OCI-LY1 (cell line): ENCODE measurements around the gene SFRP2.

Experiments
- H2AFZ ChIP-seq: fragments of 200-600 bp; sonication (generic), shearing (Covaris generic); 2 replicates; pipeline ENCODE4 v1.6.0; 2014; ENCODE audit warnings: antibody characterized with exemption, mild to moderate bottlenecking, low read length
- H3F3A ChIP-seq: fragments of 200-600 bp; sonication (generic), shearing (Covaris generic); 2 replicates; pipeline ENCODE4 v1.6.0; 2014; ENCODE audit warnings: mild to moderate bottlenecking, antibody characterized with exemption, low read length, moderate library complexity; ENCODE audit not compliant: insufficient read depth
- H3K27ac ChIP-seq: fragments of 200-600 bp; sonication (generic); 2 replicates; pipeline ENCODE4 v1.5.1; 2014; ENCODE audit warnings: low read length, mixed run types, mild to moderate bottlenecking, low read depth; ENCODE audit not compliant: poor library complexity, severe bottlenecking
- H3K27me3 ChIP-seq: fragments of 200-600 bp; sonication (generic); 2 replicates; pipeline ENCODE4 v1.6.0; 2014; ENCODE audit warnings: antibody characterized with exemption, mild to moderate bottlenecking, low read length, moderate library complexity; ENCODE audit not compliant: insufficient read depth
- H3K36me3 ChIP-seq: fragments of 200-600 bp; sonication (generic); 2 replicates; pipeline ENCODE4 v1.6.1; 2014; ENCODE audit warnings: mild to moderate bottlenecking, antibody characterized with exemption, low read length, moderate library complexity, mixed read lengths; ENCODE audit not compliant: insufficient read depth
- H3K4me1 ChIP-seq: fragments of 200-600 bp; sonication (generic); 2 replicates; pipeline ENCODE4 v1.5.1; 2014; ENCODE audit warnings: mild to moderate bottlenecking, low read length, moderate library complexity; ENCODE audit not compliant: insufficient read depth, severe bottlenecking
- H3K4me2 ChIP-seq: fragments of 200-600 bp; sonication (generic), shearing (Covaris generic); 2 replicates; pipeline ENCODE4 v1.6.1; 2014; ENCODE audit warnings: low read length
- H3K4me3 ChIP-seq: fragments of 200-600 bp; sonication (generic); 2 replicates; pipeline ENCODE4 v1.5.1; 2014; ENCODE audit warnings: low read length, low read depth, mild to moderate bottlenecking, mixed read lengths; ENCODE audit not compliant: poor library complexity, severe bottlenecking
- H3K79me2 ChIP-seq: fragments of 200-600 bp; shearing (Covaris generic); 2 replicates; pipeline ENCODE4 v1.6.1; 2016; ENCODE audit warnings: mixed run types, low read length, mixed read lengths; ENCODE audit not compliant: insufficient read depth
- H3K9ac ChIP-seq: fragments of 200-600 bp; sonication (generic), shearing (Covaris generic); 2 replicates; pipeline ENCODE4 v1.6.1; 2014; ENCODE audit warnings: mild to moderate bottlenecking, low read length, mixed read lengths
- H3K9me2 ChIP-seq: fragments of 200-600 bp; sonication (generic), shearing (Covaris generic); 2 replicates; pipeline ENCODE4 v1.6.1; 2014; ENCODE audit warnings: low read depth, mild to moderate bottlenecking, low read length, mixed read lengths
- H3K9me3 ChIP-seq: fragments of 200-600 bp; shearing (Covaris generic); 2 replicates; pipeline ENCODE4 v1.6.1; 2014; ENCODE audit warnings: low read length, mixed read lengths
- H4K20me1 ChIP-seq: fragments of 200-600 bp; sonication (generic), shearing (Covaris generic); 2 replicates; pipeline ENCODE4 v1.6.0; 2016; ENCODE audit warnings: mild to moderate bottlenecking, low read length; ENCODE audit not compliant: insufficient read depth
- EZH2 ChIP-seq: fragments of 200-600 bp; sonication (generic), shearing (Covaris generic); IDR thresholded peaks from 2 replicates; pipeline ENCODE4 v1.8.0; 2017; ENCODE audit warnings: borderline replicate concordance, mixed run types, mild to moderate bottlenecking, antibody characterized with exemption, low read length, moderate library complexity, mixed read lengths
- TF ChIP-seq, protein P1 (sequence below): fragments of 200-600 bp; sonication (generic), shearing (Covaris generic); IDR thresholded peaks from 2 replicates; pipeline ENCODE4 v1.5.1; 2017; ENCODE audit warnings: mild to moderate bottlenecking, antibody characterized with exemption, low read length, moderate library complexity, mixed read lengths

SFRP2 gene

DNA sequence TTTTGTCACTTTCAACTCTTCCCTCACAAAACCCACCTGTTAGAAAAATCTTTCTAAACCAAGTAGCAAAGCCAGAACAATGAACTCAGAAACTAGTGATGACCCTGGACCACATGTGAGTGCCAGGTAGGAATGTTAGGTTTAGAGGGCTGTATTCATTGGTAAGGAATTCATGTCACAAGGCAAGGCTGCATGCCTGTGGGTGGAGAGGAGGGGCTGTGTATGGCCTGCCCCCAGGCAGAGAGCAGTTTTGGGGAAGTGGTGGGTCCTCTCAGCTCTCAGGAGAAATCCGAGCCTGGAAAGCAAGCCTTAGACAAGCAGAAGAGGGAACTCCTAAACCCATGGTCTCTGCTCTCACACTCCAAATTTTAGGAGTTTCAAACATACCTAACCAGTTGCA lies 31.5 kb downstream of the SFRP2 start:
- Histone ChIP-seq H2AFZ (no peak overlapping the region), H4K20me1 (no peaks in the 10 kb centered on the region), H3K36me3 (no peaks in the 10 kb centered on the region), H3F3A (no peaks in the 10 kb centered on the region), H3K9me2 (no peaks in the 10 kb centered on the region), H3K9ac (no peak overlapping the region), H3K27me3 (no peaks in the 10 kb centered on the region; the same call in 1 of the 2 replicates), H3K79me2 (no peaks in the 10 kb centered on the region), H3K4me1 (no peaks in the 10 kb centered on the region), H3K9me3 (no peaks in the 10 kb centered on the region), H3K4me2 (no peak overlapping the region), H3K27ac (no peak overlapping the region), H3K4me3 (no peak overlapping the region)
- TF ChIP-seq EZH2 = no peak
- TF ChIP-seq, protein P1, sequence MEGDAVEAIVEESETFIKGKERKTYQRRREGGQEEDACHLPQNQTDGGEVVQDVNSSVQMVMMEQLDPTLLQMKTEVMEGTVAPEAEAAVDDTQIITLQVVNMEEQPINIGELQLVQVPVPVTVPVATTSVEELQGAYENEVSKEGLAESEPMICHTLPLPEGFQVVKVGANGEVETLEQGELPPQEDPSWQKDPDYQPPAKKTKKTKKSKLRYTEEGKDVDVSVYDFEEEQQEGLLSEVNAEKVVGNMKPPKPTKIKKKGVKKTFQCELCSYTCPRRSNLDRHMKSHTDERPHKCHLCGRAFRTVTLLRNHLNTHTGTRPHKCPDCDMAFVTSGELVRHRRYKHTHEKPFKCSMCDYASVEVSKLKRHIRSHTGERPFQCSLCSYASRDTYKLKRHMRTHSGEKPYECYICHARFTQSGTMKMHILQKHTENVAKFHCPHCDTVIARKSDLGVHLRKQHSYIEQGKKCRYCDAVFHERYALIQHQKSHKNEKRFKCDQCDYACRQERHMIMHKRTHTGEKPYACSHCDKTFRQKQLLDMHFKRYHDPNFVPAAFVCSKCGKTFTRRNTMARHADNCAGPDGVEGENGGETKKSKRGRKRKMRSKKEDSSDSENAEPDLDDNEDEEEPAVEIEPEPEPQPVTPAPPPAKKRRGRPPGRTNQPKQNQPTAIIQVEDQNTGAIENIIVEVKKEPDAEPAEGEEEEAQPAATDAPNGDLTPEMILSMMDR = no peak

GRCh38 chr4:153755186-153755585 lies 33.7 kb downstream of the SFRP2 start:
- TF ChIP-seq, protein P1 = no peak
- no peak for TF ChIP-seq EZH2
- H3K27me3 ChIP-seq = no peaks in the 10 kb centered on the region; the same call in 1 of the 2 replicates
- no peaks in the 10 kb centered on the region for H3K79me2 ChIP-seq
- H3K27ac ChIP-seq = no peak overlapping the region
- H3K9ac ChIP-seq = no peak overlapping the region
- no peak overlapping the region for H3K4me3 ChIP-seq
- H3F3A ChIP-seq = no peaks in the 10 kb centered on the region
- no peaks in the 10 kb centered on the region for H3K9me2 ChIP-seq
- no peak overlapping the region for H3K4me2 ChIP-seq
- H3K9me3 ChIP-seq = no peaks in the 10 kb centered on the region
- no peaks in the 10 kb centered on the region for H3K4me1 ChIP-seq
- no peaks in the 10 kb centered on the region for H4K20me1 ChIP-seq
- H2AFZ ChIP-seq = no peak overlapping the region
- H3K36me3 ChIP-seq = no peaks in the 10 kb centered on the region

GRCh38 chr4:153750197-153750817 lies 38.6 kb downstream of the SFRP2 start:
- no peak for TF ChIP-seq EZH2
- TF ChIP-seq, protein P1 = peak; percentile 86
- no peak overlapping the region for H3K4me2 ChIP-seq

More at GRCh38 chr4:153750197-153750817, 38.6 kb downstream of the SFRP2 start:
- H3K79me2 ChIP-seq = no peaks in the 10 kb centered on the region
- H3K4me3 ChIP-seq = no peak overlapping the region
- no peaks in the 10 kb centered on the region for H3K9me3 ChIP-seq
- no peaks in the 10 kb centered on the region for H4K20me1 ChIP-seq
- no peaks in the 10 kb centered on the region for H3K4me1 ChIP-seq
- no peak overlapping the region for H3K9ac ChIP-seq
- no peaks in the 10 kb centered on the region for H3K36me3 ChIP-seq
- no peak overlapping the region for H3K27ac ChIP-seq
- no peaks in the 10 kb centered on the region for H3K9me2 ChIP-seq
- no peak overlapping the region for H2AFZ ChIP-seq
- H3K27me3 ChIP-seq = no peaks in the 10 kb centered on the region; the same call in 1 of the 2 replicates
- no peaks in the 10 kb centered on the region for H3F3A ChIP-seq
